Keratinocyte (primary cell): ENCODE measurements around the gene CELSR1.

Experiments
- EZH2 ChIP-seq: IDR thresholded peaks from one replicate; pipeline ENCODE4 v1.6.1; 2012; ENCODE audit warnings: inconsistent platforms, mild to moderate bottlenecking, low read length, moderate library complexity
- TF ChIP-seq, protein P1 (sequence below), 3 experiments: IDR thresholded peaks in 1 of 3; conservative IDR thresholded peaks in 1 of 3; optimal IDR thresholded peaks in 1 of 3; 2 replicates in 2 of 3; 3 replicates in 1 of 3; pipeline versions ENCODE3 to v1.5.1; 2011; ENCODE audit warnings: low read length in 3 of 3, mild to moderate bottlenecking in 3 of 3, moderate library complexity in 2 of 3, control low read depth in 1 of 3, inconsistent platforms in 1 of 3; ENCODE audit not compliant: insufficient read depth in 2 of 3; ENCODE audit errors: extremely low read depth in 1 of 3

- TF ChIP-seq, protein P1, sequence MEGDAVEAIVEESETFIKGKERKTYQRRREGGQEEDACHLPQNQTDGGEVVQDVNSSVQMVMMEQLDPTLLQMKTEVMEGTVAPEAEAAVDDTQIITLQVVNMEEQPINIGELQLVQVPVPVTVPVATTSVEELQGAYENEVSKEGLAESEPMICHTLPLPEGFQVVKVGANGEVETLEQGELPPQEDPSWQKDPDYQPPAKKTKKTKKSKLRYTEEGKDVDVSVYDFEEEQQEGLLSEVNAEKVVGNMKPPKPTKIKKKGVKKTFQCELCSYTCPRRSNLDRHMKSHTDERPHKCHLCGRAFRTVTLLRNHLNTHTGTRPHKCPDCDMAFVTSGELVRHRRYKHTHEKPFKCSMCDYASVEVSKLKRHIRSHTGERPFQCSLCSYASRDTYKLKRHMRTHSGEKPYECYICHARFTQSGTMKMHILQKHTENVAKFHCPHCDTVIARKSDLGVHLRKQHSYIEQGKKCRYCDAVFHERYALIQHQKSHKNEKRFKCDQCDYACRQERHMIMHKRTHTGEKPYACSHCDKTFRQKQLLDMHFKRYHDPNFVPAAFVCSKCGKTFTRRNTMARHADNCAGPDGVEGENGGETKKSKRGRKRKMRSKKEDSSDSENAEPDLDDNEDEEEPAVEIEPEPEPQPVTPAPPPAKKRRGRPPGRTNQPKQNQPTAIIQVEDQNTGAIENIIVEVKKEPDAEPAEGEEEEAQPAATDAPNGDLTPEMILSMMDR (optimal IDR thresholded peaks at IDR 0.05 in 1 of 3, IDR thresholded peaks at IDR 0.05 in 1 of 3, conservative IDR thresholded peaks at IDR 0.05 in 1 of 3; ENCODE audit: extremely low read depth in 1 of 3, insufficient read depth in 2 of 3, low read length in 3 of 3) = no peak
- TF ChIP-seq EZH2 = no peak
Observed at GRCh38 chr22:46320166-46320710, 217.2 kb downstream of the CELSR1 start.
